Tibial nerve (tissue), 4 donors: ENCODE results near the gene CD300A. TPM values are rescaled to one million over a fixed set of nuclear protein-coding genes. Genes with fewer than 3 reads are reported as not detected.
A peak's percentile ranks its signal among the peaks of the same experiment; 100 is the strongest.
"Not testable (repeated sequence)": the region's sequence is repeated elsewhere in the genome, so short reads cannot be mapped to it uniquely, and the experiment has no call there.

Source experiments
- DNase-seq, 2 donors: peaks; one replicate each; pipeline ENCODE4 v3.0.0-alpha.2; 2019; ENCODE audit warnings: low spot score in 2 of 2
- H3K27ac ChIP-seq, 4 donors: fragments of 200-600 bp; sonication (generic) in 3 of 4; one replicate each; pipeline ENCODE4 v1.5.1; 2017 to 2019; ENCODE audit warnings: mild to moderate bottlenecking in 1 of 4
- H3K27me3 ChIP-seq, 2 donors: fragments of 200-600 bp; sonication (generic) in 1 of 2; one replicate each; pipeline versions ENCODE4 v1.5.1 to v1.6.0; 2017 to 2019
- H3K36me3 ChIP-seq, 3 donors: fragments of 200-600 bp; sonication (generic); one replicate each; pipeline ENCODE4 v1.5.1; 2018 to 2019
- H3K4me1 ChIP-seq, 4 donors: fragments of 200-600 bp; sonication (generic) in 3 of 4; one replicate each; pipeline ENCODE4 v1.5.1; 2017 to 2019
- H3K4me3 ChIP-seq, 4 donors: fragments of 200-600 bp; sonication (generic) in 3 of 4; one replicate each; pipeline ENCODE4 v1.5.1; 2017 to 2019; ENCODE audit warnings: mild to moderate bottlenecking in 1 of 4, moderate library complexity in 1 of 4
- H3K9me3 ChIP-seq, 4 donors: fragments of 200-600 bp; sonication (generic) in 3 of 4; one replicate each; pipeline ENCODE4 v1.5.1; 2017 to 2019
- CTCF ChIP-seq, 5 experiments: fragments of 200-600 bp in 3 of 5; fragments of 450-650 bp in 2 of 5; sonication (generic) in 3 of 5; IDR thresholded peaks; one replicate each; pipeline ENCODE4 v1.5.1; 2016 to 2019; ENCODE audit warnings: antibody characterized with exemption in 5 of 5, mild to moderate bottlenecking in 3 of 5, moderate library complexity in 2 of 5
- EP300 ChIP-seq, 2 donors: sonication (generic); formaldehyde crosslinking; IDR thresholded peaks; one replicate each; pipeline ENCODE4 v1.6.1; 2017; ENCODE audit warnings: antibody characterized with exemption in 2 of 2, mild to moderate bottlenecking in 1 of 2
- POLR2A ChIP-seq, 2 donors: fragments of 450-650 bp; IDR thresholded peaks; one replicate each; pipeline ENCODE4 v1.6.1; 2017; ENCODE audit warnings: antibody characterized with exemption in 2 of 2, mild to moderate bottlenecking in 2 of 2, moderate library complexity in 2 of 2
- WGBS, 2 donors: methylation state at CpG; one replicate each; pipeline ENCODE4 v1.1.5; 2018; 5-methylcytosine and 5-hydroxymethylcytosine counted together
- total RNA-seq, 4 donors: library from RNA; depleted of rRNA; stranded (reverse); fragments of >200 nt; gene quantifications; one replicate each; pipeline ENCODE4 v1.1.0, GENCODE V29; 2016

Gene CD300A
- total RNA-seq, 4 donors from 2014 or later = 6.8 to 12.6 (median 9.8) TPM

DNA sequence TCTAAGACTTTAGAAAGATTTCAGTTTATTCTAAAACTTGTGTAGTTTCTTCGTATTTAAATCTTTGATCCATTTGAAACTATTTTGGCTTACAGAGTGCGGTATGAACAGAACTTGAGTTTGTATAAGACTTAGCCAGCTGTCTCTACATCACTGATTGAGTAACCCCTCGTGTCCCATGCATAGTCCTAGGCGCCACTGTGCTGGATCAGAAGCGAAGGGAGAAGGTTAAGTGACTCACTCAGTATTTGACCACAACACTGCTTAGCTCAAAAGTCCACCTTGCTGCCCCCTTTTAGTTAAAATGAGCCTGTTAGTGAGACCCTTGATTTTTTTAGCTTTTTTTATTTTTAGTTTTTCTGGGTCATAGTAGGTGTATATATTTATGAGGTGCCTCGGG is 36.4 kb downstream of the CD300A start:
- Histone ChIP-seq H3K36me3 (no peaks in the 10 kb centered on the region), H3K4me3 (no peak overlapping the region), H3K4me1 (no peaks in the 10 kb centered on the region), H3K27ac (no peak overlapping the region), H3K9me3 (no peaks in the 10 kb centered on the region), H3K27me3 (no peaks in the 10 kb centered on the region)
- 70 to 79% methylated on average over 6 of the region's 6 CpGs for WGBS, 2 donors
- no peak for DNase-seq
- TF ChIP-seq POLR2A (IDR thresholded peaks at IDR 0.05) (no peak), CTCF (IDR thresholded peaks at IDR 0.05) (no peak), EP300 (IDR thresholded peaks at IDR 0.05) (no peak)

GRCh38 chr17:74503949-74504348 is 37.5 kb downstream of the CD300A start:
- 55 to 63% methylated on average over 5 of the region's 5 CpGs for WGBS, 2 donors
- H3K4me1 ChIP-seq, H3K27ac ChIP-seq, H3K9me3 ChIP-seq, H3K27me3 ChIP-seq, H3K4me3 ChIP-seq, H3K36me3 ChIP-seq: not testable (repeated sequence)
- peak in 1 of 2 donors; percentile 38 for DNase-seq

- Histone ChIP-seq H3K4me1 (no peaks in the 10 kb centered on the region), H3K27ac (no peak overlapping the region), H3K9me3 (no peaks in the 10 kb centered on the region), H3K36me3 (no peaks in the 10 kb centered on the region), H3K27me3 (no peaks in the 10 kb centered on the region), H3K4me3 (no peak overlapping the region)
- TF ChIP-seq POLR2A (IDR thresholded peaks at IDR 0.05) (no peak), CTCF (IDR thresholded peaks at IDR 0.05) (no peak), EP300 (IDR thresholded peaks at IDR 0.05) (no peak)
- DNase-seq = no peak
Observed at GRCh38 chr17:74508156-74508555, 41.7 kb downstream of the CD300A start.

DNA sequence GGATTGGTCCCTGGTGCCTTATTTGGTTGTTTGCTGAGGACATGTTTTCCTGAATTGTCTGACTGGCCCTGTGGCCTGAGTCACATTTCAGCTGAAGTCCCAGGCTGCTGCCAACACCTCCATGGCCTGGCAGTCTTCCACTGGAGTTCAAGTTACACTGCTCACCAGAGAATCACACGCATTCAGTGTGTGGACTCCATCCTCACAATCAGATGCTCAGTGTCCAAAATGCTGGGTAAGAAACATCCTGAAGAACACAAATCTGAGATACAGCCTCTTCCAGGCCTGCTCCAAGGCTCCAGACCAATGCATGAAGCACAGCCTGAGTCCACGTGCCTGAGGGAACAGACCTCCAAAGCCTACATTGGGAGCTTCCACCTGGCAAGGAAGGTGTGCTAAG is 45.6 kb downstream of the CD300A start:
- no peaks in the 10 kb centered on the region for H3K9me3 ChIP-seq
- no peak for DNase-seq
- TF ChIP-seq CTCF (IDR thresholded peaks at IDR 0.05) (no peak), POLR2A (IDR thresholded peaks at IDR 0.05) (no peak), EP300 (IDR thresholded peaks at IDR 0.05) (no peak)
- H3K27me3 ChIP-seq = no peaks in the 10 kb centered on the region
- no peak overlapping the region for H3K27ac ChIP-seq
- WGBS, 2 donors = 63 to 77% methylated on average over 2 of the region's 2 CpGs
- H3K4me3 ChIP-seq = no peak overlapping the region
- no peaks in the 10 kb centered on the region for H3K4me1 ChIP-seq
- no peaks in the 10 kb centered on the region for H3K36me3 ChIP-seq

- Histone ChIP-seq H3K36me3 (no peaks in the 10 kb centered on the region), H3K4me1 (no peaks in the 10 kb centered on the region), H3K27me3 (no peaks in the 10 kb centered on the region), H3K27ac (no peak overlapping the region), H3K4me3 (no peak overlapping the region), H3K9me3 (no peaks in the 10 kb centered on the region)
- DNase-seq = no peak
- WGBS, 2 donors = 73 to 81% methylated on average over 7 of the region's 7 CpGs
- TF ChIP-seq EP300 (IDR thresholded peaks at IDR 0.05) (peak in 1 of 2 donors; percentile 10), CTCF (IDR thresholded peaks at IDR 0.05) (no peak)
Observed at GRCh38 chr17:74512624-74513091, 46.2 kb downstream of the CD300A start.

- 47 to 79% methylated on average over 3 of the region's 3 CpGs for WGBS, 2 donors
- H3K4me1 ChIP-seq = no peaks in the 10 kb centered on the region
- no peak overlapping the region for H3K27ac ChIP-seq
- TF ChIP-seq CTCF (IDR thresholded peaks at IDR 0.05) = no peak
- TF ChIP-seq EP300 (IDR thresholded peaks at IDR 0.05) = no peak
- no peak overlapping the region for H3K4me3 ChIP-seq
- peak in 1 of 2 donors; percentile 61 for DNase-seq
- peaks cover 0 to 8% (median 0%) of the 10 kb centered on the region in 4 donors for H3K9me3 ChIP-seq
- H3K36me3 ChIP-seq = no peaks in the 10 kb centered on the region
- no peaks in the 10 kb centered on the region for H3K27me3 ChIP-seq
Observed at GRCh38 chr17:74513987-74514631, 47.7 kb downstream of the CD300A start.
